Measurements from ENCODE around the gene SPNS1. TPM values are rescaled to one million over a fixed set of nuclear protein-coding genes. Genes with fewer than 3 reads are reported as not detected.
A peak's percentile ranks its signal among the peaks of the same experiment; 100 is the strongest.
"Not testable (repeated sequence)": the region's sequence is repeated elsewhere in the genome, so short reads cannot be mapped to it uniquely, and the experiment has no call there.

The SPNS1 gene
- total RNA-seq, 1 donor from 2014 or later = 77.5 TPM

DNA sequence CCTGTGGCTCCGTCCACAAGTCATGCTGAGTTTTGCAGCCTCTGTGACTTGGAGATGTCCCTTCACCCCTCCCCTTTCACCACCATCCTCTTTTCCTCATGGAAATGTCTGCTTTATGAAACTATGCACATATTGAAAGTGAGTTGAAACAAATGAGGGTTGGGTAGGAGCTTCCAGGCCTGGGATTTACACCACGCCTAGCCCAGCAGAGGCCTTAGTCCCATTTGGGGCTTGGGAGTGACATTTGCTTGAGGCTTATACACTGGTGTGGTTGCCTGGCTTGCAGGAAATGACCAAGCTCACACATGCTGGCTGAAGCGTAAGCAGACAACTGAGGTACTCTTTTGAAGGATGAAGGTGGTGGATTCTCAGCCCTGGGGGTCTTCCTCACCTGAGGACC is 10.5 kb upstream of the SPNS1 start:
- no peak overlapping the region for H3K27ac ChIP-seq
- H3K4me1 ChIP-seq = no peaks in the 10 kb centered on the region
- intact Hi-C loops (cut with DNase I) = no loop called here
- H3K27me3 ChIP-seq (ENCODE audit: low read depth) = no peaks in the 10 kb centered on the region
- no peak overlapping the region for H3K4me3 ChIP-seq
- ATAC-seq (no peak), DNase-seq (no peak)
- H3K9me3 ChIP-seq = no peaks in the 10 kb centered on the region
- TF ChIP-seq, protein P1, sequence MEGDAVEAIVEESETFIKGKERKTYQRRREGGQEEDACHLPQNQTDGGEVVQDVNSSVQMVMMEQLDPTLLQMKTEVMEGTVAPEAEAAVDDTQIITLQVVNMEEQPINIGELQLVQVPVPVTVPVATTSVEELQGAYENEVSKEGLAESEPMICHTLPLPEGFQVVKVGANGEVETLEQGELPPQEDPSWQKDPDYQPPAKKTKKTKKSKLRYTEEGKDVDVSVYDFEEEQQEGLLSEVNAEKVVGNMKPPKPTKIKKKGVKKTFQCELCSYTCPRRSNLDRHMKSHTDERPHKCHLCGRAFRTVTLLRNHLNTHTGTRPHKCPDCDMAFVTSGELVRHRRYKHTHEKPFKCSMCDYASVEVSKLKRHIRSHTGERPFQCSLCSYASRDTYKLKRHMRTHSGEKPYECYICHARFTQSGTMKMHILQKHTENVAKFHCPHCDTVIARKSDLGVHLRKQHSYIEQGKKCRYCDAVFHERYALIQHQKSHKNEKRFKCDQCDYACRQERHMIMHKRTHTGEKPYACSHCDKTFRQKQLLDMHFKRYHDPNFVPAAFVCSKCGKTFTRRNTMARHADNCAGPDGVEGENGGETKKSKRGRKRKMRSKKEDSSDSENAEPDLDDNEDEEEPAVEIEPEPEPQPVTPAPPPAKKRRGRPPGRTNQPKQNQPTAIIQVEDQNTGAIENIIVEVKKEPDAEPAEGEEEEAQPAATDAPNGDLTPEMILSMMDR (IDR thresholded peaks at IDR 0.05) = no peak
- peaks cover 62% of the 10 kb centered on the region for H3K36me3 ChIP-seq

DNA sequence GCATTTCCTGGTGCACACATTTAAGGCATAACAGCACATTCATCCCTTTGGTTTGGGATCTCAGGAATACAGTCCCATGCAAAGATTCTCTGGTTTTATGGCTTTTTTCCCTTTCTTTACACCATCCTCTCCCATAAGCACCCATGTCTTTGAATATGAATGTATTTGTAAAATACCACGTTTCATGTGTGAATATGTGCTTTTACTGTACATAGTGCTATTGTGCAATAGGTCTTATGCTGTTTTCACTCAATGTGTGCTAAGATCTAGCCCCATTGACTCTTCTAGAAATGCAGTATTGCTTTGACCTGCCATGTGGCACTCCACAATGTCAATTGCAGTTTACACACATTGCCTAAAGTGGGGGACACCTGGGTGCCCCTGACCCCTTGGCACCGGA is 10.1 kb upstream of the SPNS1 start:
- Histone ChIP-seq H3K4me1 (no peaks in the 10 kb centered on the region), H3K27me3 (ENCODE audit: low read depth) (no peaks in the 10 kb centered on the region), H3K9me3 (no peaks in the 10 kb centered on the region), H3K36me3 (peaks cover 57% of the 10 kb centered on the region), H3K27ac (no peak overlapping the region), H3K4me3 (no peak overlapping the region)
- DNase-seq (no peak), ATAC-seq (no peak)
- intact Hi-C loops (cut with DNase I) = no loop called here
- TF ChIP-seq, protein P1 (IDR thresholded peaks at IDR 0.05) = no peak

DNA sequence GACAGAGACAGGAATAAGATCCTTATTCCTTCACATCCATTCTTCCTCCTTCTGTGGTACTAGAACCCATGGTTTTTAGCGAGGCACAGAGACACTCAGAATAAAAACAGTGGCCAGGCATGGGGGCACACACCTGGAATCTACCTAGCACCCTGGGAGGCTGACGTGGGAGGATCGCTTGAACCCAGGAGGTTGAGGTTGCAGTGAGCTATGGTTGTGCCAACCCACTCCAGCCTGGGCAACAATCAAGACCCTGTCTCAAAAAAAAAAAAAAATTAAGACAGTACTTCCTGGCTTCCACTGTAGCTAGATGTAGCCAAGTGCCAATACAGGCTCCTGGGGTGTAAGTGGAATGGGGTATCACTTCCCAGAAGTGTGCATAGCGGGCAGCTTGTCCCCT is 7.4 kb upstream of the SPNS1 start:
- Histone ChIP-seq H3K4me1 (no peaks in the 10 kb centered on the region), H3K9me3 (no peaks in the 10 kb centered on the region), H3K4me3 (no peak overlapping the region), H3K36me3 (peaks cover 35% of the 10 kb centered on the region), H3K27me3 (ENCODE audit: low read depth) (no peaks in the 10 kb centered on the region), H3K27ac (no peak overlapping the region)
- TF ChIP-seq, protein P1 (IDR thresholded peaks at IDR 0.05) = no peak
- intact Hi-C loops (cut with DNase I) = no loop called here
- DNase-seq (no peak), ATAC-seq (no peak)

DNA sequence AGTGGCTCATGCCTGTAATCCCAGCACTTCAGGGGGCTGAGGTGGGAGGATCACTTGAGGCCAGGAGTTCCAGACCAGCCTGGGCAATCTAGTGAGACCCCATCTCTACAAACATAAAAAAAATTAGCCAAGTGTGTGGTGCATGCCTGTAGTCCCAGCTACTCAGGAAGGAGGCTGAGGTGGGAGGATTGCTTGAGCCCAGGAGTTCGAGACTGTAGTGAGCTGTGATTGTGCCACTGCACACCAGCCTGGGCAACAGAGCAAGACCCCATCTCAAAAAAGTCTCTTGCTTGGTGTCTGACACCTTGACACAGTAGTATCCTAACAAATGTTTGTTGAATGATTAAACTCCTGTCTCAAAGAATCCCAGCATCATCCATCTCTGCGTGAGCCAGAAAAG is 4.9 kb upstream of the SPNS1 start:
- peaks cover 10% of the 10 kb centered on the region for H3K36me3 ChIP-seq
- ATAC-seq; H3K27ac ChIP-seq; DNase-seq; H3K27me3 ChIP-seq (ENCODE audit: low read depth); H3K4me3 ChIP-seq; intact Hi-C loops (cut with DNase I); H3K9me3 ChIP-seq; H3K4me1 ChIP-seq: not testable (repeated sequence)

DNA sequence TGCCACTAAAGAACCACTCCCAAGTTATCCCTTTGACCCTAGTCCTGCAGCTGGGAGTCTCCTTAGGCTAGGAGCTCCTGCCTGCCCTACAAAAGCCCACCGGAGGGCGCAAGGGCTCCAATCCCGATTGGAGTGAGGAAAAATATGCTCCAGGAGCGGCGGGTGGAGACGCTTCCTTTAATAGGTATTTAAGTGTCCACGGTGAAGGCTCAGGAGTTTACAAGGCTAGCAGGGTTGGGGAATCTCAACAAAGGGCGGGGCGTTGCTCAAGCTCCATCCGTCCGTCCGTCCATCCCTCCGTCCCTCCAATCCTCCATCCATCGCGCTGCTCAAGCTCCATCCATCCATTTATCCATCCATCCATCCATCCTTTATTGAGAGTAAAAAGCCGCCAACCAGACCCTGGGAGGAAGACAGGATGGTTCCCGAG is 556 bp upstream of the SPNS1 start:
- Histone ChIP-seq H3K4me3 (peak overlapping the region; percentile 96), H3K27ac (peak overlapping the region; percentile 85), H3K36me3 (peaks cover 13% of the 10 kb centered on the region), H3K9me3 (no peaks in the 10 kb centered on the region), H3K27me3 (ENCODE audit: low read depth) (no peaks in the 10 kb centered on the region), H3K4me1 (peaks cover 33% of the 10 kb centered on the region)
- TF ChIP-seq, protein P1 (IDR thresholded peaks at IDR 0.05) = peak; percentile 57
- ATAC-seq = peak; percentile 54 to 67
- DNase-seq = peak; percentile 67
- intact Hi-C loops (cut with DNase I) = no loop called here

DNA sequence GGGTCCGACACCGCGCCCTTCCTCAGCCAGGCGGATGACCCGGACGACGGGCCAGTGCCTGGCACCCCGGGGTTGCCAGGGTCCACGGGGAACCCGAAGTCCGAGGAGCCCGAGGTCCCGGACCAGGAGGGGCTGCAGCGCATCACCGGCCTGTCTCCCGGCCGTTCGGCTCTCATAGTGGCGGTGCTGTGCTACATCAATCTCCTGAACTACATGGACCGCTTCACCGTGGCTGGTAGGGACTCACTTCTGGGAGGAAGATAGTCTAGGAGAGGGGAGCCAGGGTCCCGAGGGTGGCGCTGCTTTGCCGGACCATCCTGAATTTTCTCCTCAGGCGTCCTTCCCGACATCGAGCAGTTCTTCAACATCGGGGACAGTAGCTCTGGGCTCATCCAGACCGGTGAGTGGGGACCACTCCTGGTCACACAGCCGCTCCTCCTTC is 601 bp downstream of the SPNS1 start:
- DNase-seq (no peak), ATAC-seq (peak; percentile 9 to 10)
- H3K4me3 ChIP-seq = peak overlapping the region; percentile 96
- TF ChIP-seq, protein P1 (IDR thresholded peaks at IDR 0.05) = no peak
- H3K36me3 ChIP-seq = peaks cover 25% of the 10 kb centered on the region
- peak overlapping the region; percentile 85 for H3K27ac ChIP-seq
- no peaks in the 10 kb centered on the region for H3K9me3 ChIP-seq
- H3K4me1 ChIP-seq = peaks cover 33% of the 10 kb centered on the region
- intact Hi-C loops (cut with DNase I) = no loop called here
- no peaks in the 10 kb centered on the region for H3K27me3 ChIP-seq (ENCODE audit: low read depth)

Data from lower lobe of right lung (tissue), 2 donors.